K562 (cell line): ENCODE results near the gene SLC7A4. TPM values are rescaled to one million over a fixed set of nuclear protein-coding genes. Genes with fewer than 3 reads are reported as not detected.
A peak's percentile ranks its signal among the peaks of the same experiment; 100 is the strongest.

Experiments used
- ASH1L ChIP-seq: fragments of 450-650 bp; IDR thresholded peaks from 2 replicates; pipeline ENCODE4 v1.6.1; 2018; ENCODE audit warnings: borderline replicate concordance, mild to moderate bottlenecking, low read depth; ENCODE audit not compliant: partially characterized antibody
- GTF2A2 ChIP-seq: IDR thresholded peaks from 2 replicates; pipeline ENCODE4 v1.6.1; 2016; ENCODE audit warnings: mild to moderate bottlenecking, missing genetic modification characterization, missing compliant biosample characterization
- HDAC6 ChIP-seq: IDR thresholded peaks from 2 replicates; pipeline ENCODE4 v1.6.1; 2012; ENCODE audit warnings: low read depth, mild to moderate bottlenecking, control low read depth, inconsistent platforms, low read length, moderate library complexity
- LARP7 ChIP-seq: fragments of 450-650 bp; IDR thresholded peaks from 2 replicates; pipeline ENCODE4 v1.6.1; 2016
- LCOR ChIP-seq: sonication (generic); formaldehyde crosslinking; IDR thresholded peaks from 2 replicates; pipeline ENCODE4 v1.8.0; 2022; ENCODE audit warnings: mild to moderate bottlenecking, missing genetic modification reagents
- MTA1 ChIP-seq: fragments of 450-650 bp; IDR thresholded peaks from 2 replicates; pipeline ENCODE4 v1.6.1; 2017; ENCODE audit warnings: borderline replicate concordance
- PATZ1 ChIP-seq: fragments of 250-450 bp; sonication (Bioruptor Pico); IDR thresholded peaks from 2 replicates; pipeline ENCODE4 v1.5.0; 2020; ENCODE audit warnings: mild to moderate bottlenecking, borderline replicate concordance
- RBBP5 ChIP-seq: fragments of 200-600 bp; sonication (generic); IDR thresholded peaks from 2 replicates; pipeline ENCODE4 v1.6.1; 2012; ENCODE audit warnings: borderline replicate concordance, mild to moderate bottlenecking, low read length, control low read depth, inconsistent platforms; ENCODE audit not compliant: insufficient read depth, poor library complexity, severe bottlenecking
- SMARCB1 ChIP-seq: IDR thresholded peaks from 2 replicates; pipeline ENCODE4 v1.6.1; 2011; ENCODE audit warnings: improper control_type of control experiment, low read depth; ENCODE audit not compliant: insufficient read length
- SOX6 ChIP-seq: fragments of 450-650 bp; IDR thresholded peaks from 2 replicates; pipeline ENCODE4 v1.6.1; 2014; ENCODE audit warnings: mild to moderate bottlenecking
- THRA ChIP-seq: fragments of 450-650 bp; IDR thresholded peaks from 2 replicates; pipeline ENCODE4 v1.6.1; 2017; ENCODE audit warnings: mild to moderate bottlenecking, moderate library complexity
- ZNF23 ChIP-seq: fragments of 250-450 bp; sonication (Bioruptor Pico); IDR thresholded peaks from 2 replicates; pipeline ENCODE4 v1.4.0; 2020; ENCODE audit warnings: mild to moderate bottlenecking
- ZNF3 ChIP-seq: fragments of 250-450 bp; sonication (Bioruptor Pico); IDR thresholded peaks from 2 replicates; pipeline ENCODE4 v1.5.0; 2021; ENCODE audit warnings: mild to moderate bottlenecking, moderate library complexity
- ZNF512 ChIP-seq: IDR thresholded peaks from 2 replicates; pipeline ENCODE4 v1.6.1; 2016; ENCODE audit warnings: missing genetic modification characterization, missing compliant biosample characterization
- ZNF586 ChIP-seq: fragments of 450-650 bp; formaldehyde crosslinking; conservative IDR thresholded peaks from 2 replicates; pipeline ENCODE4 v1.4.0; 2020; ENCODE audit warnings: mild to moderate bottlenecking, moderate library complexity
- ZNF778 ChIP-seq: fragments of 450-650 bp; formaldehyde crosslinking; IDR thresholded peaks from 2 replicates; pipeline ENCODE4 v1.4.0; 2020; ENCODE audit warnings: mild to moderate bottlenecking, moderate library complexity
- polyA plus RNA-seq, 8 experiments: library from polyadenylated mRNA; depleted of rRNA in 4 of 8; stranded (reverse) in 5 of 8; unstranded in 3 of 8; fragments of >200 nt; fragmentation: Nextera tagmentation in 2 of 8; fragmentation: Illumina TruSeq in 1 of 8; extraction: Ambion mirVana in 2 of 8; extraction: Trizol in 1 of 8; gene quantifications; 2 replicates each; pipeline versions ENCODE4 v1.2.1 to v1.2.3, GENCODE V29; 2011 to 2014; ENCODE audit warnings: inconsistent platforms in 1 of 8, missing spikeins in 1 of 8
- total RNA-seq, 7 experiments: library from RNA; depleted of rRNA in 6 of 7; stranded (reverse); fragments of >200 nt in 6 of 7; fragmentation: Illumina TruSeq in 2 of 7; extraction: Trizol in 2 of 7; gene quantifications; 2 replicates each; pipeline versions ENCODE4 v1.2.1 to v1.2.3, GENCODE V29; 2011 to 2021; ENCODE audit warnings: low replicate concordance in 1 of 7
- TF ChIP-seq, protein P1 (sequence below): fragments of 200-800 bp; sonication (Bioruptor generic); IDR thresholded peaks from 2 replicates; pipeline ENCODE4 v1.6.1; 2016; ENCODE audit warnings: missing genetic modification characterization, missing compliant biosample characterization
- TF ChIP-seq, protein P2 (sequence below): IDR thresholded peaks from 2 replicates; pipeline ENCODE4 v1.6.1; 2011; ENCODE audit not compliant: insufficient read length; ENCODE audit errors: extremely low read depth

Gene SLC7A4
- total and polyA plus RNA-seq, 9 of the 15 experiments (the other 6 are each of a cell fraction or from before 2014, with no cell fraction given): not detected

GRCh38 chr22:21000987-21001600 is 31.3 kb downstream of the SLC7A4 start (continued):
- TF ChIP-seq, protein P1, sequence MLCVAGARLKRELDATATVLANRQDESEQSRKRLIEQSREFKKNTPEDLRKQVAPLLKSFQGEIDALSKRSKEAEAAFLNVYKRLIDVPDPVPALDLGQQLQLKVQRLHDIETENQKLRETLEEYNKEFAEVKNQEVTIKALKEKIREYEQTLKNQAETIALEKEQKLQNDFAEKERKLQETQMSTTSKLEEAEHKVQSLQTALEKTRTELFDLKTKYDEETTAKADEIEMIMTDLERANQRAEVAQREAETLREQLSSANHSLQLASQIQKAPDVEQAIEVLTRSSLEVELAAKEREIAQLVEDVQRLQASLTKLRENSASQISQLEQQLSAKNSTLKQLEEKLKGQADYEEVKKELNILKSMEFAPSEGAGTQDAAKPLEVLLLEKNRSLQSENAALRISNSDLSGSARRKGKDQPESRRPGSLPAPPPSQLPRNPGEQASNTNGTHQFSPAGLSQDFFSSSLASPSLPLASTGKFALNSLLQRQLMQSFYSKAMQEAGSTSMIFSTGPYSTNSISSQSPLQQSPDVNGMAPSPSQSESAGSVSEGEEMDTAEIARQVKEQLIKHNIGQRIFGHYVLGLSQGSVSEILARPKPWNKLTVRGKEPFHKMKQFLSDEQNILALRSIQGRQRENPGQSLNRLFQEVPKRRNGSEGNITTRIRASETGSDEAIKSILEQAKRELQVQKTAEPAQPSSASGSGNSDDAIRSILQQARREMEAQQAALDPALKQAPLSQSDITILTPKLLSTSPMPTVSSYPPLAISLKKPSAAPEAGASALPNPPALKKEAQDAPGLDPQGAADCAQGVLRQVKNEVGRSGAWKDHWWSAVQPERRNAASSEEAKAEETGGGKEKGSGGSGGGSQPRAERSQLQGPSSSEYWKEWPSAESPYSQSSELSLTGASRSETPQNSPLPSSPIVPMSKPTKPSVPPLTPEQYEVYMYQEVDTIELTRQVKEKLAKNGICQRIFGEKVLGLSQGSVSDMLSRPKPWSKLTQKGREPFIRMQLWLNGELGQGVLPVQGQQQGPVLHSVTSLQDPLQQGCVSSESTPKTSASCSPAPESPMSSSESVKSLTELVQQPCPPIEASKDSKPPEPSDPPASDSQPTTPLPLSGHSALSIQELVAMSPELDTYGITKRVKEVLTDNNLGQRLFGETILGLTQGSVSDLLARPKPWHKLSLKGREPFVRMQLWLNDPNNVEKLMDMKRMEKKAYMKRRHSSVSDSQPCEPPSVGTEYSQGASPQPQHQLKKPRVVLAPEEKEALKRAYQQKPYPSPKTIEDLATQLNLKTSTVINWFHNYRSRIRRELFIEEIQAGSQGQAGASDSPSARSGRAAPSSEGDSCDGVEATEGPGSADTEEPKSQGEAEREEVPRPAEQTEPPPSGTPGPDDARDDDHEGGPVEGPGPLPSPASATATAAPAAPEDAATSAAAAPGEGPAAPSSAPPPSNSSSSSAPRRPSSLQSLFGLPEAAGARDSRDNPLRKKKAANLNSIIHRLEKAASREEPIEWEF (CRISPR knock-in tag): no peak
- TF ChIP-seq GTF2A2 (tag) (peak; percentile 23; the same call in 1 of the 2 replicates), ZNF512 (no peak), HDAC6 (no peak), LCOR (CRISPR knock-in tag) (no peak), SMARCB1 (no peak), ZNF586 (CRISPR knock-in tag) (peak; percentile 37; the same call in 1 of the 2 replicates), ZNF3 (CRISPR knock-in tag) (no peak), PATZ1 (no peak), MTA1 (no peak), ZNF778 (CRISPR knock-in tag) (no peak), ASH1L (no peak), RBBP5 (no peak), ZNF23 (CRISPR knock-in tag) (no peak), SOX6 (no peak), THRA (no peak), LARP7 (no peak)
- TF ChIP-seq, protein P2, sequence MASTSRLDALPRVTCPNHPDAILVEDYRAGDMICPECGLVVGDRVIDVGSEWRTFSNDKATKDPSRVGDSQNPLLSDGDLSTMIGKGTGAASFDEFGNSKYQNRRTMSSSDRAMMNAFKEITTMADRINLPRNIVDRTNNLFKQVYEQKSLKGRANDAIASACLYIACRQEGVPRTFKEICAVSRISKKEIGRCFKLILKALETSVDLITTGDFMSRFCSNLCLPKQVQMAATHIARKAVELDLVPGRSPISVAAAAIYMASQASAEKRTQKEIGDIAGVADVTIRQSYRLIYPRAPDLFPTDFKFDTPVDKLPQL: no peak
